SW 1271 (cell line): ENCODE data around the gene PAIP2.

Experiments used
- DNase-seq, 2 experiments: peaks; one replicate each; lab custom pipeline; 2025; lab: John Stamatoyannopoulos, UW

PAIP2 gene

GRCh38 chr5:139410993-139411828 is 69.6 kb downstream of the PAIP2 start:
- DNase-seq: no peak

- DNase-seq: no peak
These were observed 71.5 kb downstream of the PAIP2 start for GRCh38 chr5:139413153-139413552.

- DNase-seq: no peak
These were observed 72.3 kb downstream of the PAIP2 start for GRCh38 chr5:139413963-139414362.

GRCh38 chr5:139414581-139415130 is 73.0 kb downstream of the PAIP2 start:
- no peak for DNase-seq

- no peak for DNase-seq
These were observed 73.7 kb downstream of the PAIP2 start for GRCh38 chr5:139415221-139415861.

- DNase-seq: no peak
These were observed 74.2 kb downstream of the PAIP2 start for GRCh38 chr5:139415869-139416268.

GRCh38 chr5:139416651-139417050 is 75.0 kb downstream of the PAIP2 start:
- DNase-seq: no peak

GRCh38 chr5:139417214-139417613 is 75.6 kb downstream of the PAIP2 start:
- DNase-seq: no peak

- no peak for DNase-seq
These were observed 77.1 kb downstream of the PAIP2 start for GRCh38 chr5:139418793-139419192.
